ENCODE data around the gene SLC1A3. TPM values are rescaled to one million over a fixed set of nuclear protein-coding genes. Genes with fewer than 3 reads are reported as not detected.

Gene SLC1A3
- total and polyA plus RNA-seq, 2 donors (not counting 1 experiment from before 2014, with no cell fraction given) = 0.37 TPM; not detected in 1

GRCh38 chr5:36607114-36607571 is 737 bp downstream of the SLC1A3 start:
- peaks cover 15% of the 10 kb centered on the region for H3K4me1 Mint-ChIP-seq

More at GRCh38 chr5:36607114-36607571, 737 bp downstream of the SLC1A3 start:
- H3K9ac ChIP-seq (ENCODE audit: low read length) = peak overlapping the region; percentile 66
- H3K27me3 Mint-ChIP-seq = peaks cover 68% of the 10 kb centered on the region
- TF ChIP-seq EZH2 (IDR thresholded peaks at IDR 0.05; ENCODE audit: borderline replicate concordance, insufficient read depth, low read depth, low read length, poor library complexity, severe bottlenecking) = no peak
- TF ChIP-seq, protein P1, sequence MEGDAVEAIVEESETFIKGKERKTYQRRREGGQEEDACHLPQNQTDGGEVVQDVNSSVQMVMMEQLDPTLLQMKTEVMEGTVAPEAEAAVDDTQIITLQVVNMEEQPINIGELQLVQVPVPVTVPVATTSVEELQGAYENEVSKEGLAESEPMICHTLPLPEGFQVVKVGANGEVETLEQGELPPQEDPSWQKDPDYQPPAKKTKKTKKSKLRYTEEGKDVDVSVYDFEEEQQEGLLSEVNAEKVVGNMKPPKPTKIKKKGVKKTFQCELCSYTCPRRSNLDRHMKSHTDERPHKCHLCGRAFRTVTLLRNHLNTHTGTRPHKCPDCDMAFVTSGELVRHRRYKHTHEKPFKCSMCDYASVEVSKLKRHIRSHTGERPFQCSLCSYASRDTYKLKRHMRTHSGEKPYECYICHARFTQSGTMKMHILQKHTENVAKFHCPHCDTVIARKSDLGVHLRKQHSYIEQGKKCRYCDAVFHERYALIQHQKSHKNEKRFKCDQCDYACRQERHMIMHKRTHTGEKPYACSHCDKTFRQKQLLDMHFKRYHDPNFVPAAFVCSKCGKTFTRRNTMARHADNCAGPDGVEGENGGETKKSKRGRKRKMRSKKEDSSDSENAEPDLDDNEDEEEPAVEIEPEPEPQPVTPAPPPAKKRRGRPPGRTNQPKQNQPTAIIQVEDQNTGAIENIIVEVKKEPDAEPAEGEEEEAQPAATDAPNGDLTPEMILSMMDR (IDR thresholded peaks at IDR 0.05) = no peak
- WGBS (ENCODE audit: insufficient coverage) = 3% methylated on average over 6 of the region's 11 CpGs
- H3K36me3 ChIP-seq (replicated peaks in 1 of 2; ENCODE audit: control extremely low read depth in 1 of 2, control insufficient read depth in 1 of 2, extremely low read depth in 1 of 2, insufficient read depth in 2 of 2, low read length in 1 of 2) = no peaks in the 10 kb centered on the region
- H3K4me3 Mint-ChIP-seq = peak overlapping the region; percentile 87
- H3K27me3 ChIP-seq (replicated peaks in 1 of 4; ENCODE audit: control extremely low read depth in 1 of 4, control insufficient read depth in 3 of 4, insufficient read depth in 4 of 4, low read length in 3 of 4) = peaks cover 0 to 36% (median 26%) of the 10 kb centered on the region in 4 experiments
- peak overlapping the region; percentile 71 for H2AFZ ChIP-seq (ENCODE audit: insufficient read depth, low read depth, low read length, poor library complexity, severe bottlenecking)
- H3K4me1 ChIP-seq (ENCODE audit: control insufficient read depth in 2 of 2, insufficient read depth in 2 of 2, low read length in 2 of 2) = peaks cover 14 to 16% of the 10 kb centered on the region in 2 donors
- POLR2A ChIA-PET = no interaction called here
- H3K9me3 Mint-ChIP-seq (ENCODE audit: insufficient read depth) = peaks cover 5% of the 10 kb centered on the region
- intact Hi-C loops (cut with micrococcal nuclease) = no loop called here
- H3K4me2 ChIP-seq (replicated peaks; ENCODE audit: low read depth, low read length, poor library complexity, severe bottlenecking) = peak overlapping the region; percentile 80
- H3K4me3 ChIP-seq (ENCODE audit: control extremely low read depth in 1 of 5, extremely low read depth in 1 of 5, insufficient read depth in 1 of 5, low read depth in 2 of 5, low read length in 4 of 5) = peak overlapping the region in 4 of 5 experiments; percentile 49 to 91 (median 59)
- no peaks in the 10 kb centered on the region for H3K79me2 ChIP-seq (ENCODE audit: control insufficient read depth, insufficient read depth, low read length)
- H3K27ac Mint-ChIP-seq = no peak overlapping the region
- CTCF ChIA-PET = no interaction called here
- DNase-seq (no peak), ATAC-seq (ENCODE audit: low read depth) (no peak)
- no peak overlapping the region for H3K27ac ChIP-seq (ENCODE audit: low read length in 2 of 2)
- H3K9me3 ChIP-seq (ENCODE audit: control extremely low read depth in 1 of 3, control insufficient read depth in 2 of 3, insufficient read depth in 1 of 3, low read length in 2 of 3) = peaks cover 0 to 3% (median 2%) of the 10 kb centered on the region in 3 donors
- H4K20me1 ChIP-seq (ENCODE audit: control insufficient read depth, insufficient read depth, low read length, poor library complexity, severe bottlenecking) = no peaks in the 10 kb centered on the region

Measured in B cell (primary cell).